ENCODE measurements around the gene POU2F1.

DNA sequence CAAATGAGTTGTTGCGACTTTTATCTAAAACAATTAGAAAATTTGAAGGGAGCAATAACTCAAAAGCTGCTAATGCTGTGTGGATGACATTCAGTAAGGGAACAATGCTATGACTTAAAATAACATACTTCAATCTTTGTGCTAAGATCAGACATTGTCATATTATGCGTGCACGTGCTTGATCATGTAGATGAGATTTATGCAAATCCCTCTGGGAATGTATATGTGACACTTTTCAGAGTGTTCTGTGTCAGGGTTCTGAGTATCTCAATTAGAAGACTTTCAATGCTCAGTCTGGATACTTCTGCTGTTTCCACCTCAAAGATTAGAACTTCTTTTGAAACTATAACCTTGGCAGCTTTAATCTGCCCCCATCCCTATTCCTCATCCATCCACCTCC lies 18.6 kb upstream of the POU2F1 start:
- no peak for TF ChIP-seq YY1 (IDR thresholded peaks at IDR 0.05; ENCODE audit: insufficient read depth, insufficient read length)
- TF ChIP-seq SUZ12 (IDR thresholded peaks at IDR 0.05; ENCODE audit: extremely low read depth, insufficient read depth, insufficient read length), result no peak
